ENCODE measurements around the gene COPS3.

COPS3 gene
- total RNA-seq = 49.7 to 59.1 (median 52.1) reads per million in 3 donors

- peak within 1 kb of the TSS; percentile 95 for H3K27ac ChIP-seq (ENCODE audit: insufficient read depth, low read length, poor library complexity, severe bottlenecking)
These were observed at the start of gene COPS3 for GRCh38 chr17:17280613-17281549. Gene COPS3 (minus strand): TSS chr17:17281246. CDS start chr17:17281186, 60 bp downstream.

GRCh38 chr17:17328251-17328650 is 47.2 kb upstream of the COPS3 start:
- Histone ChIP-seq H3K4me1 (ENCODE audit: control insufficient read depth, insufficient read depth, low read length, poor library complexity, severe bottlenecking) (no peaks in the 10 kb centered on the region), H3K27me3 (replicated peaks; ENCODE audit: control insufficient read depth, insufficient read depth, low read length, poor library complexity, severe bottlenecking) (no peaks in the 10 kb centered on the region), H3K9me3 (ENCODE audit: control insufficient read depth, low read length) (no peaks in the 10 kb centered on the region), H3K27ac (ENCODE audit: insufficient read depth, low read length, poor library complexity, severe bottlenecking) (no peak overlapping the region), H3K36me3 (ENCODE audit: control insufficient read depth, insufficient read depth, low read length) (no peaks in the 10 kb centered on the region), H3K4me3 (ENCODE audit: insufficient read depth, low read depth, low read length, poor library complexity, severe bottlenecking) (no peak overlapping the region)
- no peak for DNase-seq

More at GRCh38 chr17:17280613-17281549, at the start of gene COPS3:
- Histone ChIP-seq H3K36me3 (ENCODE audit: control insufficient read depth, insufficient read depth, low read length) (peaks cover 4% of the 10 kb centered on the region), H3K4me1 (ENCODE audit: control insufficient read depth, insufficient read depth, low read length, poor library complexity, severe bottlenecking) (peaks cover 9% of the 10 kb centered on the region), H3K9me3 (ENCODE audit: control insufficient read depth, low read length) (no peaks in the 10 kb centered on the region), H3K27me3 (replicated peaks; ENCODE audit: control insufficient read depth, insufficient read depth, low read length, poor library complexity, severe bottlenecking) (no peaks in the 10 kb centered on the region), H3K4me3 (ENCODE audit: insufficient read depth, low read depth, low read length, poor library complexity, severe bottlenecking) (peak within 1 kb of the TSS; percentile 94)
- DNase-seq = peak; percentile 93 to 97 (median 93)

GRCh38 chr17:17326275-17326875 is 45.3 kb upstream of the COPS3 start:
- H3K9me3 ChIP-seq (ENCODE audit: control insufficient read depth, low read length) = no peaks in the 10 kb centered on the region
- no peaks in the 10 kb centered on the region for H3K4me1 ChIP-seq (ENCODE audit: control insufficient read depth, insufficient read depth, low read length, poor library complexity, severe bottlenecking)
- DNase-seq = no peak
- no peak overlapping the region for H3K4me3 ChIP-seq (ENCODE audit: insufficient read depth, low read depth, low read length, poor library complexity, severe bottlenecking)
- no peak overlapping the region for H3K27ac ChIP-seq (ENCODE audit: insufficient read depth, low read length, poor library complexity, severe bottlenecking)
- no peaks in the 10 kb centered on the region for H3K36me3 ChIP-seq (ENCODE audit: control insufficient read depth, insufficient read depth, low read length)
- no peaks in the 10 kb centered on the region for H3K27me3 ChIP-seq (replicated peaks; ENCODE audit: control insufficient read depth, insufficient read depth, low read length, poor library complexity, severe bottlenecking)

GRCh38 chr17:17325816-17326215 is 44.8 kb upstream of the COPS3 start:
- Histone ChIP-seq H3K27ac (ENCODE audit: insufficient read depth, low read length, poor library complexity, severe bottlenecking) (no peak overlapping the region), H3K4me1 (ENCODE audit: control insufficient read depth, insufficient read depth, low read length, poor library complexity, severe bottlenecking) (no peaks in the 10 kb centered on the region), H3K9me3 (ENCODE audit: control insufficient read depth, low read length) (no peaks in the 10 kb centered on the region), H3K4me3 (ENCODE audit: insufficient read depth, low read depth, low read length, poor library complexity, severe bottlenecking) (no peak overlapping the region), H3K36me3 (ENCODE audit: control insufficient read depth, insufficient read depth, low read length) (no peaks in the 10 kb centered on the region), H3K27me3 (replicated peaks; ENCODE audit: control insufficient read depth, insufficient read depth, low read length, poor library complexity, severe bottlenecking) (no peaks in the 10 kb centered on the region)
- DNase-seq = no peak

GRCh38 chr17:17325228-17325627 is 44.2 kb upstream of the COPS3 start:
- Histone ChIP-seq H3K4me1 (ENCODE audit: control insufficient read depth, insufficient read depth, low read length, poor library complexity, severe bottlenecking) (no peaks in the 10 kb centered on the region), H3K27me3 (replicated peaks; ENCODE audit: control insufficient read depth, insufficient read depth, low read length, poor library complexity, severe bottlenecking) (no peaks in the 10 kb centered on the region), H3K27ac (ENCODE audit: insufficient read depth, low read length, poor library complexity, severe bottlenecking) (no peak overlapping the region), H3K9me3 (ENCODE audit: control insufficient read depth, low read length) (no peaks in the 10 kb centered on the region), H3K4me3 (ENCODE audit: insufficient read depth, low read depth, low read length, poor library complexity, severe bottlenecking) (no peak overlapping the region), H3K36me3 (ENCODE audit: control insufficient read depth, insufficient read depth, low read length) (no peaks in the 10 kb centered on the region)
- DNase-seq = no peak

- H3K4me3 ChIP-seq (ENCODE audit: insufficient read depth, low read depth, low read length, poor library complexity, severe bottlenecking) = no peak overlapping the region
- H3K36me3 ChIP-seq (ENCODE audit: control insufficient read depth, insufficient read depth, low read length) = no peaks in the 10 kb centered on the region
- no peaks in the 10 kb centered on the region for H3K27me3 ChIP-seq (replicated peaks; ENCODE audit: control insufficient read depth, insufficient read depth, low read length, poor library complexity, severe bottlenecking)
- no peaks in the 10 kb centered on the region for H3K4me1 ChIP-seq (ENCODE audit: control insufficient read depth, insufficient read depth, low read length, poor library complexity, severe bottlenecking)
- DNase-seq = no peak
- no peak overlapping the region for H3K27ac ChIP-seq (ENCODE audit: insufficient read depth, low read length, poor library complexity, severe bottlenecking)
- no peaks in the 10 kb centered on the region for H3K9me3 ChIP-seq (ENCODE audit: control insufficient read depth, low read length)
These were observed 43.6 kb upstream of the COPS3 start for GRCh38 chr17:17324616-17325015.

GRCh38 chr17:17322516-17323510 is 41.8 kb upstream of the COPS3 start:
- no peaks in the 10 kb centered on the region for H3K9me3 ChIP-seq (ENCODE audit: control insufficient read depth, low read length)
- no peaks in the 10 kb centered on the region for H3K27me3 ChIP-seq (replicated peaks; ENCODE audit: control insufficient read depth, insufficient read depth, low read length, poor library complexity, severe bottlenecking)
- H3K27ac ChIP-seq (ENCODE audit: insufficient read depth, low read length, poor library complexity, severe bottlenecking) = no peak overlapping the region
- no peak overlapping the region for H3K4me3 ChIP-seq (ENCODE audit: insufficient read depth, low read depth, low read length, poor library complexity, severe bottlenecking)
- no peaks in the 10 kb centered on the region for H3K36me3 ChIP-seq (ENCODE audit: control insufficient read depth, insufficient read depth, low read length)
- no peak for DNase-seq
- no peaks in the 10 kb centered on the region for H3K4me1 ChIP-seq (ENCODE audit: control insufficient read depth, insufficient read depth, low read length, poor library complexity, severe bottlenecking)

- Histone ChIP-seq H3K27me3 (replicated peaks; ENCODE audit: control insufficient read depth, insufficient read depth, low read length, poor library complexity, severe bottlenecking) (no peaks in the 10 kb centered on the region), H3K36me3 (ENCODE audit: control insufficient read depth, insufficient read depth, low read length) (no peaks in the 10 kb centered on the region), H3K27ac (ENCODE audit: insufficient read depth, low read length, poor library complexity, severe bottlenecking) (no peak overlapping the region), H3K9me3 (ENCODE audit: control insufficient read depth, low read length) (no peaks in the 10 kb centered on the region), H3K4me1 (ENCODE audit: control insufficient read depth, insufficient read depth, low read length, poor library complexity, severe bottlenecking) (no peaks in the 10 kb centered on the region), H3K4me3 (ENCODE audit: insufficient read depth, low read depth, low read length, poor library complexity, severe bottlenecking) (no peak overlapping the region)
- no peak for DNase-seq
These were observed 40.4 kb upstream of the COPS3 start for GRCh38 chr17:17321356-17322025.

- no peaks in the 10 kb centered on the region for H3K27me3 ChIP-seq (replicated peaks; ENCODE audit: control insufficient read depth, insufficient read depth, low read length, poor library complexity, severe bottlenecking)
- H3K36me3 ChIP-seq (ENCODE audit: control insufficient read depth, insufficient read depth, low read length) = no peaks in the 10 kb centered on the region
- no peaks in the 10 kb centered on the region for H3K9me3 ChIP-seq (ENCODE audit: control insufficient read depth, low read length)
- H3K4me1 ChIP-seq (ENCODE audit: control insufficient read depth, insufficient read depth, low read length, poor library complexity, severe bottlenecking) = no peaks in the 10 kb centered on the region
- DNase-seq = no peak
- H3K4me3 ChIP-seq (ENCODE audit: insufficient read depth, low read depth, low read length, poor library complexity, severe bottlenecking) = no peak overlapping the region
- H3K27ac ChIP-seq (ENCODE audit: insufficient read depth, low read length, poor library complexity, severe bottlenecking) = no peak overlapping the region
These were observed 39.8 kb upstream of the COPS3 start for GRCh38 chr17:17320911-17321220.
